GM18907 (cell line): ENCODE results near the gene ZDHHC9.
A peak's percentile ranks its signal among the peaks of the same experiment; 100 is the strongest.

ENCODE experiments used
- ATAC-seq: cut with Tn5 transposase; IDR thresholded peaks from one replicate; pipeline ENCODE4 v1.9.1; 2021; ENCODE audit warnings: mild to moderate bottlenecking, moderate library complexity; ENCODE audit not compliant: unreplicated experiment

The ZDHHC9 gene

DNA sequence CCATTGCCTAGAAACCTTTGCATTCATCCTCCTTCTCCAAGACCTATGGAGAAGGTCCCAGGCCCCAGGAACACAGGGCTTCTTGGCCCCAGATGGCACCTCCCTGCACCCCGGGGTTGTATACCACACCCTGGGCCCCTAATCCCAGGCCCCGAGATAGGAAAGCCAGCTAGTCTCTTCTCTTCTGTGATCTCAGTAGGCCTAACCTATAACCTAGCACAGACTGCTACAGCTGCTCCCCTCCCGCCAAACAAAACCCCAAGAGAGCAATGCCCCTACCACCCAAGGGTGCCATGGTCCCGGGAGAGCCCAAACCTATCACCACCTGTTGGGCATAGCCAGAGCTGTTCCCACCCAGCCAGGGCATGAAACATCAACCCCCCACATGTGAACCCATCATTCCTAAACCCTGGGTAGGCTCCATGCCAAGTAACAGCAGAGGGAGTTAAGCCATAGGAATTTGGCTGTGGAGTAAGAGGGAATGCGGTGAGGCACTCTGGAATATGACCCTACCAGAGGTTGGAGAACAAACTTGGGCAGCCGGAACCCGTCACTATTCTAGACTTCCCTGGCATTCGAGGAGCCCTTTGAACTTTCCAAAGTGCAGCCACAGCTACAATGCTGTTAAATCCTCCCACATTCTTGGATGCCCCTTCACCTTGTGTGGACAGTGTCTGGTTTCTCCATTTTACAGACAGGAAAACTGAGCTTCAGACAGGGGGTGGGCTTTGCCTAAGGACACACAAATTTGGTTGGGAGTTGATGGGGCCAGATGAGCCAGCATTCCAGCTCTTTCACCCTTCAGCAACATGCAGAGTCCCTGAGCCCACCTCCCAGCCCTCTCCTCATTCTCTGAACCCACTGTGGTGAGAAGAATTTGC lies 74.9 kb downstream of the ZDHHC9 start:
- no peak for ATAC-seq

DNA sequence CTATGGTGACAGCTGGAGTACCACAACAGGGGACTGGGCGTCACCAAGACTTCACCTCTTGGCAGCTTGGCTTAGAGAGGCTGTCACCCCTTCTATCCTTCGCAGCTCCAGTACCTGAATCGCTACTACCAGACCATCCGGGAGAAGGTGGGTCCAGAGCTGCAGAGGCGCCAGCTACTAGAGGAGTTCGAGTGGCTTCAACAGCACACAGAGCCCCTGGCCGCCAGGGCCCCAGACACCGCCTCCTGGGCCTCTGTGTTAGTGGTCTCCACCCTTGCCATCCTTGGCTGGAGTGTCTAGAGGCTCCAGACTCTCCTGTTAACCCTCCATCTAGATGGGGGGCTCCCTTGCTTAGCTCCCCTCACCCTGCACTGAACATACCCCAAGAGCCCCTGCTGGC lies 75.5 kb downstream of the ZDHHC9 start:
- no peak for ATAC-seq

- no peak for ATAC-seq
Observed at GRCh38 chrX:129763666-129764065, 80.0 kb downstream of the ZDHHC9 start.

- ATAC-seq, result no peak
Observed at GRCh38 chrX:129762448-129762847, 81.2 kb downstream of the ZDHHC9 start.

GRCh38 chrX:129761596-129761995 lies 82.1 kb downstream of the ZDHHC9 start:
- ATAC-seq, result no peak

DNA sequence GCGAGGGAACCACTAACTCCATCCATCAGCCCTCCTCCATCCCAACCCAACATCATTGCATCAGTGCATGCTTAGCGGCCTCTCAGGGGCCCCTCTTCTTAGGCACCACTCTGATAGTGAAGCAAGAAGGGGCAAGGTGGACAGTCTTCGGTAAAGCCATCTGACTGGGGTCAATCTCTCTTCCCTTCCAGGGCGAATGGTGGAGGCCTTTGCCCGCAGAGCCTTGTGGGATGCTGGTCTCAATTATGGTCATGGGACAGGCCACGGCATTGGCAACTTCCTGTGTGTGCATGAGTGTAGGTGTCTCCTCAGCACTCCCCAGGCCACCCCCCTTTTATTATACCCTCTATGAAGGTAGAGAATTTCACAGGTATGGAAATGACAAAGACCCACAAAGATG lies 82.7 kb downstream of the ZDHHC9 start:
- ATAC-seq, result no peak

GRCh38 chrX:129760155-129760554 lies 83.5 kb downstream of the ZDHHC9 start:
- ATAC-seq, result no peak

- peak; percentile 50 for ATAC-seq
Observed at GRCh38 chrX:129759576-129760061, 84.1 kb downstream of the ZDHHC9 start.

DNA sequence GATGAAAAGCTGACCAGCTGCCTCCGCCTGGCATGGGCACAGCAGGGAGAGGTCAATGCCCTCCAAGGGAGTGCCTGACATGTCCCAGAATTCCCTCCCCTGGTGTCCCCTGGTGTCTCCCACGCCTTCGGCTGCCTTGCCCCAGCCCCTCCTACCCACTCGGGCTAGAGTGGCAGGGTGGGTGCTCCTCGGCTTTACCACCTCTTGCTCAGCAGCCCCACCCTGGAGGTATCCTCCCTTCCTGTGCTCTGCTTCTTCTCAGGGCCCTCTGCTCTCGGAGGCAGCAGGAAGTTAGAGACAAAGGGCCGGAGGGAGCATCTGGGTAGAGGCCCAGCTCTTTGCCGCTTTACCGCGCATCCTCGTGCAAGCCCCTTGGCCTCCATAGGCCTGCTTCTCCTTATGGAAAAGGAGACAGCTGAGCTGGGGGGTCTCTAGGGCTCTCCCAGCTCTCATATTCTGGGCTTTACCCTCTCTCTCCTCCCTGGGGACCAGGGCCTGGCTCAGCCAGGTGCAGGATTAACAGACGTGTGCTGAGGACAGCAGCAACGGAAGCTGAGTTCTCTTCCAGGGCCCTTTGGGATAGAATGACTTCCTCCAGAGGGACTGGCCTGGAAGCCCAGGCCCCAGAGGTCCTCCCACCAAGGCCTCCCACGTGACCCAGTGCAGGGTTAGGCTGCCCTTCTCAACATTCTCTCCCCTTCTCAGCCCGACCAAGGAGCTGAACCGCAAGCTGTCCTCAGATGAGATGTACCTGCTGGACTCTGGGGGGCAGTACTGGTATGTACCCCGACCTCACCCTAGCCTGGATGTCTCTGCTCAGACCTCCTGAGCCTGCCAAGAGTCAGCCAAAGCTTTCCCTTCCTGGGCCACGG lies 87.7 kb downstream of the ZDHHC9 start:
- ATAC-seq, result peak; percentile 39

GRCh38 chrX:129754056-129755024 lies 89.3 kb downstream of the ZDHHC9 start:
- no peak for ATAC-seq
